Natural killer cell (primary cell): Measurements from ENCODE around the gene TEX51. TPM values are rescaled to one million over a fixed set of nuclear protein-coding genes. Genes with fewer than 3 reads are reported as not detected.
A peak's percentile ranks its signal among the peaks of the same experiment; 100 is the strongest.

ENCODE experiments used
- ATAC-seq, 3 donors: fragments of 150-1000 bp in 2 of 3; fragments of 200-7000 bp in 1 of 3; cut with Tn5 transposase; 1 replicate in 1 of 3; 2 replicates in 2 of 3; pipeline ENCODE4 v1.10.0; 2021; ENCODE audit warnings: mild to moderate bottlenecking in 2 of 3, moderate library complexity in 2 of 3
- DNase-seq, 2 donors: peaks; one replicate each; pipeline versions ENCODE4 v3.0.0 to v3.0.0-alpha.2; 2013 to 2021; ENCODE audit warnings: mixed read lengths in 1 of 2
- H3K27ac ChIP-seq: one replicate; pipeline ENCODE4 v1.5.1; 2013; ENCODE audit warnings: mild to moderate bottlenecking, low read length
- H3K27me3 ChIP-seq: one replicate; pipeline ENCODE4 v1.6.1; 2013; ENCODE audit warnings: low read length; ENCODE audit not compliant: control insufficient read depth, insufficient read depth
- H3K36me3 ChIP-seq: one replicate; pipeline ENCODE4 v1.6.1; 2013; ENCODE audit warnings: low read length; ENCODE audit not compliant: control insufficient read depth, insufficient read depth
- H3K4me1 ChIP-seq: one replicate; pipeline ENCODE4 v1.6.1; 2013; ENCODE audit warnings: low read length; ENCODE audit not compliant: control insufficient read depth, insufficient read depth
- H3K4me3 ChIP-seq: one replicate; pipeline ENCODE4 v1.5.1; 2013; ENCODE audit warnings: low read length
- H3K9me3 ChIP-seq: one replicate; pipeline ENCODE4 v1.6.1; 2013; ENCODE audit warnings: low read length; ENCODE audit not compliant: control insufficient read depth, insufficient read depth
- H3K27ac Mint-ChIP-seq, 2 donors: one replicate each; pipeline ENCODE4 v1.8.0; 2022; ENCODE audit warnings: mild to moderate bottlenecking in 2 of 2, mixed read lengths in 2 of 2, moderate library complexity in 1 of 2
- H3K27me3 Mint-ChIP-seq, 2 donors: one replicate each; pipeline ENCODE4 v1.8.0; 2022; ENCODE audit warnings: low read depth in 2 of 2, mixed read lengths in 2 of 2
- H3K36me3 Mint-ChIP-seq: one replicate; pipeline ENCODE4 v1.8.0; 2022; ENCODE audit warnings: mixed read lengths
- H3K4me1 Mint-ChIP-seq, 2 donors: one replicate each; pipeline ENCODE4 v1.8.0; 2022; ENCODE audit warnings: mixed read lengths in 2 of 2
- H3K4me3 Mint-ChIP-seq: one replicate; pipeline ENCODE4 v1.8.0; 2022; ENCODE audit warnings: mild to moderate bottlenecking, moderate library complexity, mixed read lengths
- H3K9me3 Mint-ChIP-seq, 2 donors: one replicate each; pipeline ENCODE4 v1.8.0; 2022; ENCODE audit warnings: mixed read lengths in 2 of 2
- WGBS: methylation state at CpG from one replicate; pipeline ENCODE4 v1.1.7; 2013; ENCODE audit warnings: missing lambda C conversion rate; ENCODE audit not compliant: insufficient coverage; 5-methylcytosine and 5-hydroxymethylcytosine counted together
- intact Hi-C: fragments of 100-400 bp; cut with micrococcal nuclease; formaldehyde crosslinking; loops from one replicate; pipeline ENCODE4 v1.14.2; 2022
- total RNA-seq, 4 donors: library from RNA; stranded (reverse); fragments of 120-200 nt in 1 of 4; gene quantifications; one replicate each; pipeline versions ENCODE4 v1.2.3 to v1.2.4, GENCODE V29; 2013 to 2022
- TF ChIP-seq, protein P1 (sequence below): fragments of 200-600 bp; IDR thresholded peaks from one replicate; pipeline ENCODE4 v1.8.0; 2022; ENCODE audit warnings: antibody characterized with exemption

Gene TEX51
- total RNA-seq, 3 donors from 2014 or later (not counting 1 experiment from before 2014, with no cell fraction given): not detected

DNA sequence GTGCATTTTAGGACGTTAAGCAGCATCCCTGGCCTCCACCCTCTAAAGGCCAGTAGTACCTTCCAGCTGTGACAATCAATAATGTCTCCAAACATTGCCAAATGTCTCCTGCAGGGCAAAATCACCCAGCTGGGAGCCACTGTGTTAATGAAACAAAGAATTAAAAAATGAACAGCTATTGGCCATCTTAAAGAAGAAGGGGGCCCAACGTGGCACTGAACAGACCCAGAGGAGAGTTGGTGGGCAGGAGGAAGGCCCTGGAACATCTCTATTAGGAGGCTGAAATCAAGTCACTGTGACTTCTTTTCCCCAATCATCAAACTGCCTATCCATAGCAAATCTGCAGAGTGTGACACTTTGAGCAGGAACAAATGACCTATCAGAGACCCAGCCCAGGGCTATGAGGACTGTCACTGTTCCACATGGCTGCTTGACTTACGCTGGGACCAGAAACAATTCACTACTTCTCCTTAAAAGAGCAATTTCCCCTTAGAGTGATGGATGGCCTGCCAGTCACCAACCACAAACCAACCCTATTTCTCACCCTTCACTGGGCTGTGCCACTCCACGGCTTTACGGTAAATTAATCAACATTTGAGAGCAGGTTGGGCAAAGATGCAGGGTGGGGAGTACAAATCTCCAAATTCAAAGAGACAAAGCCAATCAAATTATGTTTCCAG, 35.2 kb upstream of the TEX51 start:
- H3K9me3 Mint-ChIP-seq: no peaks in the 10 kb centered on the region
- H3K36me3 Mint-ChIP-seq: no peaks in the 10 kb centered on the region
- no peak overlapping the region for H3K4me3 Mint-ChIP-seq
- 20% methylated on average over 3 of the region's 5 CpGs for WGBS
- Histone ChIP-seq H3K27ac (no peak overlapping the region), H3K4me1 (no peaks in the 10 kb centered on the region), H3K27me3 (no peaks in the 10 kb centered on the region), H3K36me3 (no peaks in the 10 kb centered on the region), H3K4me3 (no peak overlapping the region), H3K9me3 (no peaks in the 10 kb centered on the region)
- no peak for DNase-seq
- H3K4me1 Mint-ChIP-seq: no peaks in the 10 kb centered on the region
- H3K27ac Mint-ChIP-seq: no peak overlapping the region
- H3K27me3 Mint-ChIP-seq: peaks cover 6 to 15% of the 10 kb centered on the region in 2 donors
- ATAC-seq: peak in 1 of 3 donors; percentile 28
- TF ChIP-seq, protein P1, sequence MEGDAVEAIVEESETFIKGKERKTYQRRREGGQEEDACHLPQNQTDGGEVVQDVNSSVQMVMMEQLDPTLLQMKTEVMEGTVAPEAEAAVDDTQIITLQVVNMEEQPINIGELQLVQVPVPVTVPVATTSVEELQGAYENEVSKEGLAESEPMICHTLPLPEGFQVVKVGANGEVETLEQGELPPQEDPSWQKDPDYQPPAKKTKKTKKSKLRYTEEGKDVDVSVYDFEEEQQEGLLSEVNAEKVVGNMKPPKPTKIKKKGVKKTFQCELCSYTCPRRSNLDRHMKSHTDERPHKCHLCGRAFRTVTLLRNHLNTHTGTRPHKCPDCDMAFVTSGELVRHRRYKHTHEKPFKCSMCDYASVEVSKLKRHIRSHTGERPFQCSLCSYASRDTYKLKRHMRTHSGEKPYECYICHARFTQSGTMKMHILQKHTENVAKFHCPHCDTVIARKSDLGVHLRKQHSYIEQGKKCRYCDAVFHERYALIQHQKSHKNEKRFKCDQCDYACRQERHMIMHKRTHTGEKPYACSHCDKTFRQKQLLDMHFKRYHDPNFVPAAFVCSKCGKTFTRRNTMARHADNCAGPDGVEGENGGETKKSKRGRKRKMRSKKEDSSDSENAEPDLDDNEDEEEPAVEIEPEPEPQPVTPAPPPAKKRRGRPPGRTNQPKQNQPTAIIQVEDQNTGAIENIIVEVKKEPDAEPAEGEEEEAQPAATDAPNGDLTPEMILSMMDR: no peak
- intact Hi-C loops: no loop called here

DNA sequence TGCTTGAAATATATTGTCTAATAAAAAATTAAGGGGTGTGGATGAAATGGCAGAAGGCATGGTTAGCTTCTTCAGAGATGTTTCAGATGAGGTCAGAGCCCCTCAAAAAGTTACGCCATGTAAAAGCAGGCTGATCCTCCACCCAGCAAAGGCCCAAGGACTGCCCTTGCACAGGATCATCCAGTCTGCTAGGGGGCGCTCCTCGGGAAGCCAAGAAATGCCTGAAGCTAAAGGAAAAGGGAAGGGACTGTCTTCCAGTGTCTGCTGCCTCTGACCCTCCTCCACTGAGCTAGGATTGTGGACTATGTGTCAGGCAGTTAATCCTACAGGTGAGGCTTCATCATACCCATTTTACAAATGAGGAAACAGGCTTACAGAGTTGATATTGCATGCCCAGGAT, 33.8 kb upstream of the TEX51 start:
- Mint-ChIP-seq H3K9me3 (no peaks in the 10 kb centered on the region), H3K27me3 (peaks cover 7 to 8% of the 10 kb centered on the region in 2 donors), H3K36me3 (no peaks in the 10 kb centered on the region), H3K27ac (no peak overlapping the region), H3K4me1 (no peaks in the 10 kb centered on the region), H3K4me3 (no peak overlapping the region)
- TF ChIP-seq, protein P1: no peak
- 81% methylated on average over 3 of the region's 3 CpGs for WGBS
- ATAC-seq (no peak), DNase-seq (no peak)
- Histone ChIP-seq H3K9me3 (no peaks in the 10 kb centered on the region), H3K4me1 (no peaks in the 10 kb centered on the region), H3K4me3 (no peak overlapping the region), H3K36me3 (no peaks in the 10 kb centered on the region), H3K27me3 (no peaks in the 10 kb centered on the region), H3K27ac (no peak overlapping the region)
- intact Hi-C loops: no loop called here

DNA sequence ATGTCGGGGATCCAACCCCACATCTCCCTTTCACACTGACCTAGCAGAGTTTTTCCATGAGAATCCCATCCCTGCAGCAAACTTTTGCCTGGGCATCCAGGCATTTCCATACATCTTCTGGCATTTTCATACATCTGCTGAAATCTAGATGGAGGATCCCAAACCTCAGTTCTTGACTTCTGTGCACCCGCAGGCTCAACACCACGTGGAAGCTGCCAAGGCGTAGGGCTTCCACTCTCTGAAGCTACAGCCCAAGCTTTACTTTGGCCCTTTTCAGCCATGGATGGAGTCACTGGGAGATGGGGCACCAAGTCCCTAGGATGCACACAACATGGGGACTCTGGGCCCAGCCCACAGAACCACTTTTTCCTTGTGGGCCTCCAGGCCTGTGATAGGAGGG, 32.2 kb upstream of the TEX51 start:
- ATAC-seq (no peak), DNase-seq (no peak)
- intact Hi-C loops: no loop called here
- no peak overlapping the region for H3K4me3 Mint-ChIP-seq
- no peaks in the 10 kb centered on the region for H3K4me1 ChIP-seq
- TF ChIP-seq, protein P1: no peak
- 92% methylated on average over 4 of the region's 4 CpGs for WGBS
- no peaks in the 10 kb centered on the region for H3K9me3 ChIP-seq
- peaks cover 7 to 8% of the 10 kb centered on the region in 2 donors for H3K27me3 Mint-ChIP-seq
- no peaks in the 10 kb centered on the region for H3K4me1 Mint-ChIP-seq
- H3K27ac ChIP-seq: no peak overlapping the region
- no peak overlapping the region for H3K4me3 ChIP-seq
- H3K36me3 Mint-ChIP-seq: no peaks in the 10 kb centered on the region
- H3K27me3 ChIP-seq: no peaks in the 10 kb centered on the region
- no peaks in the 10 kb centered on the region for H3K9me3 Mint-ChIP-seq
- no peak overlapping the region for H3K27ac Mint-ChIP-seq
- H3K36me3 ChIP-seq: no peaks in the 10 kb centered on the region

DNA sequence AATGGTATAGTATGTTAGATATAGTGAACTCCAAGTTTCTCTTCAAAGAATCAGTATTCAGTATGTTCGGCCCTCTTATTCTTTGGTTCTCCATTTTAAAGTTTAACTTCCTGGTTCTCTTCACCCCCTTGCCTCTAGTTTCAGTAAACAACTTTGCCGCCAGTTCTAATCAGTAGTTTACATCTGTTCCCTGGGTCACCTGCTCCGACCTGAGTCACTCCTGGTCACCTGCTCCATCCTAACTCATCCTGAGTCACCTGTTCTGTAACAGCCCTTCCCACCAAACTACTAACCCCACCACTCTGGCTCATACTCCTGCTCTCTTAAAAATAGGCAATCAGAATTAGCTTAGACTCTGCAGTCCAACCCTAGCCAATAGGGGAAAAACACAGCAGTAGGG, 23.7 kb upstream of the TEX51 start:
- Mint-ChIP-seq H3K4me3 (no peak overlapping the region), H3K27ac (no peak overlapping the region), H3K9me3 (peaks cover 11 to 13% of the 10 kb centered on the region in 2 donors), H3K4me1 (no peaks in the 10 kb centered on the region), H3K27me3 (no peaks in the 10 kb centered on the region), H3K36me3 (no peaks in the 10 kb centered on the region)
- Histone ChIP-seq H3K4me1 (no peaks in the 10 kb centered on the region), H3K4me3 (no peak overlapping the region), H3K9me3 (no peaks in the 10 kb centered on the region), H3K27ac (no peak overlapping the region), H3K27me3 (no peaks in the 10 kb centered on the region), H3K36me3 (no peaks in the 10 kb centered on the region)
- no peak for ATAC-seq
- intact Hi-C loops: no loop called here
- TF ChIP-seq, protein P1: no peak
- DNase-seq: no peak
- WGBS: 82% methylated on average over 3 of the region's 3 CpGs
